ENCODE data around the gene SERPINE1.

The SERPINE1 gene

GRCh38 chr7:101085162-101085964 lies 41.5 kb upstream of the SERPINE1 start, which contains the start of gene TRIM56 (continued):
- TF ChIP-seq PATZ1 (tag by site-specific recombination; IDR thresholded peaks at IDR 0.05): peak; percentile 78; the same call in 1 of the 2 replicates
- peak; percentile 20; the same call in 1 of the 2 replicates for TF ChIP-seq ZNF513 (tag by site-specific recombination; IDR thresholded peaks at IDR 0.05)
- no peak for TF ChIP-seq ZNF548 (tag by site-specific recombination; IDR thresholded peaks at IDR 0.05)
- TF ChIP-seq ZNF404 (tag by site-specific recombination; IDR thresholded peaks at IDR 0.05): no peak
- TF ChIP-seq ZNF26 (tag by site-specific recombination; IDR thresholded peaks at IDR 0.05): no peak
- no peak for TF ChIP-seq ZNF18 (tag by site-specific recombination; IDR thresholded peaks at IDR 0.05)
- no peak for TF ChIP-seq PBX3 (CRISPR knock-in tag; IDR thresholded peaks at IDR 0.05)
- TF ChIP-seq OSR2 (tag by site-specific recombination; IDR thresholded peaks at IDR 0.05): no peak
- no peak for TF ChIP-seq FEZF1 (tag by site-specific recombination; IDR thresholded peaks at IDR 0.05)
- no peak for TF ChIP-seq ZNF830 (tag by site-specific recombination; IDR thresholded peaks at IDR 0.05; ENCODE audit: low read depth)
- no peak for TF ChIP-seq ZBTB49 (tag by site-specific recombination; IDR thresholded peaks at IDR 0.05; ENCODE audit: low read depth)
- no peak for TF ChIP-seq ZNF175 (tag by site-specific recombination; IDR thresholded peaks at IDR 0.05)
- no peak for TF ChIP-seq ZNF132 (tag by site-specific recombination; IDR thresholded peaks at IDR 0.05; ENCODE audit: borderline replicate concordance)
- peak; percentile 83 for TF ChIP-seq SP3 (tag by site-specific recombination; IDR thresholded peaks at IDR 0.05)
- TF ChIP-seq ZNF341 (tag by site-specific recombination; IDR thresholded peaks at IDR 0.05; ENCODE audit: low read depth): peak; percentile 97
- TF ChIP-seq SALL2 (tag by site-specific recombination; IDR thresholded peaks at IDR 0.05; ENCODE audit: borderline replicate concordance): no peak
- no peak for TF ChIP-seq ZNF133 (tag by site-specific recombination; IDR thresholded peaks at IDR 0.05)
- TF ChIP-seq ZNF776 (tag by site-specific recombination; IDR thresholded peaks at IDR 0.05; ENCODE audit: borderline replicate concordance): no peak
- no peak for TF ChIP-seq ZNF596 (tag by site-specific recombination; IDR thresholded peaks at IDR 0.05)
- peak; percentile 65; the same call in 1 of the 2 replicates for TF ChIP-seq ZEB2 (tag by site-specific recombination; IDR thresholded peaks at IDR 0.05)
- no peak for TF ChIP-seq ZNF112 (tag by site-specific recombination; IDR thresholded peaks at IDR 0.05)
- peak; percentile 83 for TF ChIP-seq ZBTB48 (tag by site-specific recombination; IDR thresholded peaks at IDR 0.05)
- no peak for TF ChIP-seq ZNF585B (tag by site-specific recombination; IDR thresholded peaks at IDR 0.05)
- TF ChIP-seq ZNF580 (tag by site-specific recombination; IDR thresholded peaks at IDR 0.05): no peak
- no peak for TF ChIP-seq ZNF138 (tag by site-specific recombination; IDR thresholded peaks at IDR 0.05; ENCODE audit: borderline replicate concordance)
- TF ChIP-seq ZNF146 (tag by site-specific recombination; IDR thresholded peaks at IDR 0.05): 0 out of 2 replicates have a peak, but pooled peaks have one; percentile 28
- TF ChIP-seq SP2 (tag by site-specific recombination; IDR thresholded peaks at IDR 0.05): peak; percentile 79
- TF ChIP-seq HOXC10 (CRISPR knock-in tag; IDR thresholded peaks at IDR 0.05): no peak
- no peak for TF ChIP-seq ZNF558 (tag by site-specific recombination; IDR thresholded peaks at IDR 0.05)
- TF ChIP-seq SETDB1 (IDR thresholded peaks at IDR 0.05; ENCODE audit: insufficient read length, low read length): no peak

Measured in HEK293 (cell line).